ENCODE data around the gene PCCB. TPM values are rescaled to one million over a fixed set of nuclear protein-coding genes. Genes with fewer than 3 reads are reported as not detected.
"Not testable (repeated sequence)": the region's sequence is repeated elsewhere in the genome, so short reads cannot be mapped to it uniquely, and the experiment has no call there.

PCCB gene
- total RNA-seq (2014; rRNA removed; shearing (Covaris generic)), result 114 and 131 TPM in 2 replicates

DNA sequence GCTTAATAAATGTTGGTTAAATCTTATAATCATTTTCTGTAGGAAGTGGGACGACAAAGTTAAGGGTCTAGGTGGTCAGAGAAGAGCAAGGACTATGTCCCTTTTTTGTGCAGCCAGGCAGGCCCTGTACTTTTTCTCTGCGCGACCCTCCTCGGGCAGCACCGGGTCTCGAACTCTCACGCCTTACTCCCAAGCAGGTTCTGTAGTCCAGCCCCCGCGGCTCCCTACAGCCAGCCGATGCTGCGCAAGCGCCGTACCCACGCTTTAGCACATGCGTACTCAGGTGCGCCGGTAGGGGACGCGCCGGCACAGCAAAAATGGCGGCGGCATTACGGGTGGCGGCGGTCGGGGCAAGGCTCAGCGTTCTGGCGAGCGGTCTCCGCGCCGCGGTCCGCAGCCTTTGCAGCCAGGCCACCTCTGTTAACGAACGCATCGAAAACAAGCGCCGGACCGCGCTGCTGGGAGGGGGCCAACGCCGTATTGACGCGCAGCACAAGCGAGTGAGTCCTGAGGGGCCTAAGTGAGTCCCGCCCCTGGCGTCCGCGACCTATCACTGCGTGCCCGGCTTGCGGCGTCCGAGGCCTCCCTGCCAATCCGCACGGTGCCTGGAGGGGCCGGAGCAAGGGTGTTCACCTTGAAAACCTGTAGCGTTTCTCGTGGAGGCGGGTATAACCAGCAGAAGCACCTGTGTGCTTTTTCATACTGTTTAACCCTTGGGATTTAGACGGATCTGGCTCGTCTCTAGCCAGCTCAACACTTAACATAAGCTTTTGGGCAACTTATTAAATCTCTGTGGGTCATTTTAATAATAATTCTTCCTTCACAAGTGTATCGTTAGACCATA lies at the start of gene PCCB:
Gene PCCB (plus strand): TSS at position 282 of the 844 bp plus-strand sequence. CDS start 36 bp downstream, at position 318.
- in situ Hi-C loops (cut with HindIII; ENCODE audit: low sequenced_read_pairs), result no loop called here
- peak; percentile 95 for DNase-seq (ENCODE audit: low spot score)

DNA sequence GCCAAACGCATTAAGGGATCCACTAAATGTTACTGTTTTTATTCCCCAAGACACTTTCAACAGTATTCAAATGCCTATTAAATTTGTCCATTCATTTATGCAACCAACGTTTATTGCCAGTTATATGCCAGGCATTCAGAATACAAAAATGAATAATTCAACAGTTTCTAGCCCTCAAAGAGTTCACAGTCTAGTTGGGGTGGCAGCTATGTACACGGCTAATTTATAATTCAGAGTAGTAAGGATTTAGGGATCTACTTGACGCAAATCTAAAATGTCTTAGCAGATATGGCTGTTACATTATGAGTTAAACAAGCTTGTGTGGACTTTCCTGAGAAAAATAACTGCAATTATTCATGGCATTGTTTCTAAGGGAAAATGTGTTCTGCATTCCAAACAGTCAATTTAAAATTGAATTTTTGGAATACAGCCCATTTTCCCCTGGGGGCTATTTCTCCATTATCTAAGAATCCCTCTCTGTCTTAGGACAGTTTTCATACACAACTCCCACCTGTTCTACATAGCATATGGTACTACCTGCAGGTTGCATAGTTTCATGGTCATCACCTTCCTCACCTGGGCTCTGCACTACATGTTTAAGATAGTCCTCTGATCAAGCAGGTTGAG lies 42.5 kb upstream of the PCCB start:
- DNase-seq (ENCODE audit: low spot score), result no peak
- in situ Hi-C loops (cut with HindIII; ENCODE audit: low sequenced_read_pairs), result no loop called here

DNA sequence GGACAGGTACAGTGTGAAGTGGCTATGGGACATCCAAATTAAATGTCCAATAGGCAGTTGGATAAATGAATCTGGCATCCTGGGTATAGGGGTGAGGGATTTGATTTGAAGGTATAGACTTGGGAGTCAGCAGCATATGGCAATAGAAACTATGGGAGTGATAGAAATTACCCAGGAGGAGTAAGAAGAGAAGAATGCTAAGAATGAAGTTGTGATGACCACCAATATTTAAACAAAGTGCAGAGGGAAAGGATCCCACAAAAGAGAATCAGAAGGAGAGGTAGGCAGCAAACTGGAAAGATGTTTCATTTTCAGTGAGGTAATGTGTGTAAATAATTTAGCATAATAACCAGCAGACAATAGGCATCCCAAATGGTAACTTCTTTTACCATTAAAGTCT lies 40.2 kb upstream of the PCCB start:
- no peak for DNase-seq (ENCODE audit: low spot score)
- in situ Hi-C loops (cut with HindIII; ENCODE audit: low sequenced_read_pairs), result no loop called here

DNA sequence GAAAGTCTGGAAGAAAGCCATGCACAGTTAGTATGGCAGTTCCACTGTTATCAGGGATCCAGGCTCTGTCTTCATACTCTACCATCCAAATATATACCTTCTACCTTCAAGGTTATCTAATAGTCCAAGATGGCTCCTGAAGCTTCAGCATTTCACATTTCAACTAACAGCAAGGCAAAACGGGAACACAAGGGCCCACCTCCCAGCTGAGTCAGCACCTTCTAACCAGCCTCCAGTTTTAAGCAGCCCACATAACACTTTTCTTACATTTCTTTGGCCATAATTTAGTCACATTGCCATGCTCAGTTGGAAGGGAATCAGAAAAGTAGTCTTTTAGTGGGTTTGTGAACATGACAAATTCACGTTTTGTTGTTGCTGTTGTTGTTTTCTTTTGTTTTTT lies 38.6 kb upstream of the PCCB start:
- no peak for DNase-seq (ENCODE audit: low spot score)
- in situ Hi-C loops (cut with HindIII; ENCODE audit: low sequenced_read_pairs), result no loop called here

DNA sequence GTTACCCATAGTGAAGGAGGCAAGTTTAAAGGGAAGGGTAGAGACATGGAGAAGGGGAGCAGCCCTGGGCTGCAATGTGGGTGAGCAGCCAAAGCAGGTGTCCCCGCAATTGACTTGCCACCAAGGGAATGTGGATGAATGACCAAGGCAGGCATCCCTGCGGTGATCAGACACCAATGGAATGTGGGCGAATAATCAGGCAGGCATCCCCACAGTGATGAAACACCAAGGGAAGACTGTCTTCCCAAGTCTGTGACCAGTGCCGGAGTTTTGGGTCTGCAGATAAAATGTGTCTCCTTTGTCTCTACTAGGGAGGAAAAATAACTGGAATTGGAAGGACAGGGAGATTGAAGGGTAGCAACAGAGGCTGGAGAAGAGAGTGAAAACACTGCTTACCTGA lies 27.4 kb upstream of the PCCB start:
- DNase-seq (ENCODE audit: low spot score); in situ Hi-C loops (cut with HindIII; ENCODE audit: low sequenced_read_pairs): not testable (repeated sequence)

DNA sequence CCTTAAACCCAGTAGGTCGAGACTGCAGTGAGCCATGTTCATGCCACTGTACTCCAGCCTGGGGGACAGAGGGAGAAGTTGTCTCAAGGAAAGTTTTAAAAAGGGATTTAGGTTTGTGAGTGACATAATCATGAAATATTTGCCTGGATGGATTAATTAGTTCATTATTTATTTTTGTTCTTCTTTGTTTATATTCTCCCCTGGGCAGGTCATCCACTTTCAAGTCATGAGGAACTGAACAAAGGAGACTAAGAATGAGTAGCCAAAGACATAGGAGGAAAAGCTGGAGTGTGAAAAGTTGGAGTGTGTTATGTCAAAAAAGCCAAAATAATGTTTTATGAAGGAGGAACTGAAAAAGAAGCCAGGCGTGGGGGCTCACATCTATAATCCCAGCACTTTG lies 17.7 kb upstream of the PCCB start:
- DNase-seq (ENCODE audit: low spot score), result no peak
- in situ Hi-C loops (cut with HindIII; ENCODE audit: low sequenced_read_pairs), result no loop called here

DNA sequence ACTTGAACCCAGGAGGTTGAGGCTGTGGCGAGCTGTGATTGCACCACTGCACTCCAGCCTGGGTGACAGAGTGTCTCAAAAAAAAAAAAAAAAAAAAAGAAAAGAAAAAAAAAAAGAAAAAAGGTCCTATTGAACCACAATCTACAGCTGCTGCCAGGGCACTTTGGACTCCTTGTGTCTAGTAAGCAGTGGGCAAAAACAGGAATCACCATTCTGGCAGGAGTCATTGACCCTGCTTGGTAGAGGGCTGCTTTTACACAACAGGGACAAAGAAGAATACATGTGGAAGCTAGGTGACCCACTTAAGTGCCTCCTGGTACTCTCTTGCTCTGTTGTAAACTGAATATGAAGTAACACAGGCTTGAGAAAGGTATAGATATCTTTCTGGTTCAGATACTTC lies 14.6 kb upstream of the PCCB start:
- in situ Hi-C loops (cut with HindIII; ENCODE audit: low sequenced_read_pairs), result no loop called here
- no peak for DNase-seq (ENCODE audit: low spot score)

DNA sequence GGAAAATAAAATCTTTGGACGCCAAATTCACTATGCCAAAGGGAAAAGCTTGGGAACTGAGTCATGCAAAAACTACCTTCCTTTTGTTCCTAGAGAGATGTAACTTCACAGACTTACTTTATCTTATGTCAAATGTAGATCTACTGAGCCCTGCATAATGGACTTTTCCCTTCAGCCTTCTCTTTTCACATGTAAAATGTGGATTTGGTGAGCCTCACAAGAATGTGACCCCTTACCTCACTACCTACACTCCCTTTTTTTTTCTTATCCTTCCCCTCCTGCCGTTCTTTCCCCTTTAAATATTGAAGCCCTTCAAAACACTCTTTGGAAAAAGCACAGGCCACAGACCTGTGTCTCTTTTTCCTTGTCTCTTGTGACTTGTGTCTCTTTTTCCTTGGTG lies 14.0 kb upstream of the PCCB start:
- DNase-seq (ENCODE audit: low spot score), result no peak
- in situ Hi-C loops (cut with HindIII; ENCODE audit: low sequenced_read_pairs), result no loop called here

DNA sequence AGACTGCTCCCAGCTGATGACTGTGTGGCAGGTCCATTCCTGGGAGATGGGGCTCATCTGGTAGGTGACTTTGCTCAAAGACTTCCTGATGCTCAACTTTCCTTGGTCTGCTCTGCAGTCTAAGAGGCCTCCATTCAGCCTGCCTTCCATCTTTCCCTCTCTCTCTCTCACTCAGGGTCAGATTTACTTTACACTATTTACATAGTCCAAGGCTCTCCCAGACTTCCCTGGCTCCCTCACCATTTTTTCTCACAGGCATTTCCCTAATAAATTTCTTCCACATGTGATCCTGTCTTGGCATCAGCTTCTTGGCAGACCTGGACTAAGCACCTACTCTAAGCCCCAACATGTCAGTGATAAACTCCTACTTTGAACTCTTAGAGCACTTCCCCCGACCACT lies 13.0 kb upstream of the PCCB start:
- in situ Hi-C loops (cut with HindIII; ENCODE audit: low sequenced_read_pairs), result no loop called here
- no peak for DNase-seq (ENCODE audit: low spot score)

DNA sequence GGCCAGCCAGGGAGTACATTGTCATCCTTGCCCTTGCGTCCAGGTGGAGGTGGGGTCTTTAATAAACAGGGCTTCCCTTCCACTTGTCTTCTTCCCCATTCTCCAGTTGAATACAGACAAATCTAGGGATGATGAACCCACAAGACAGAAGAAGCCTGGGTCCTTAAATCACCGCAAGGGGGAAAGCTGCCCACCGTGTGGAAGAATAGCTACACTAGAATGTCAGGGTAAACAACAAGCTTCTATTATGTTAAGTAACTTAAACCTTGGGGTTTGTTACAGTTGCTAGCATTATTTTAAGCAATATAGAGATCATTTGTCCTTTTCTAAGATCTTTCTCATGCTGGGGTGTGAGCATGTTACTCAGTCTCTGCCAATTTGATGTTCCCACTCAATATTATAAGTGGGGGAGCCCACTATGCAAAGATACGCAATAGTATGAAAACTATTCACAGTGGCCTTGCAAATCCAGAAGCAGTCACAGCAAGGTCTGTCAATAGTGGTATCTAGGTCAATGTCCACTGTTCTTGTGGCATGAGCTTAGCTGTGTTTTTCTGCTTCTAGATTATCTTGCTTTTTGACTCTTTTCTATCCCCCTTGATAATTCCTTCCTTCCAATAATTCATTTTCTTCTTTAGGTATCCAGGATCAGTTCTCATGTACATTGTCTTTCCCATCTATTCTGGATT lies 12.0 kb upstream of the PCCB start:
- no peak for DNase-seq (ENCODE audit: low spot score)
- in situ Hi-C loops (cut with HindIII; ENCODE audit: low sequenced_read_pairs), result no loop called here

DNA sequence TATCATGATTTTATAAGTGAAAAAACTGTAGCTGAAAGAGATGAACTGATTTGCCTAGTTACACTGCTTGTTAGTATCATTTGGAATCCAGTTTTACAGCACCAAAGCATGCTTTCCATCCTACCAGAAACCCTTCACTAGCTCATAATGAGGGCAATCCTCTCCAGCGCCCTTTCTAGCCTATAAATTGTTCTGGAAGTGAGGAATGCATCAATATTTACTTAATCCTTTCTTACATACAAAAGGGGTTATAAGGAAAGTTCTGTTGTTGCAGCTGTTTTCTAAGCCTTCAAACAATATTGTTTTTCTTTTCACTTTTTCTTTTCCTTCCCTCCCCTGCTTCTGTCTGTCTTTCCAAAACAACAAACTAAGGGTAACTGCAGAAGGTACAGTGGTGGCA lies 11.0 kb upstream of the PCCB start:
- DNase-seq (ENCODE audit: low spot score), result no peak
- in situ Hi-C loops (cut with HindIII; ENCODE audit: low sequenced_read_pairs), result no loop called here

DNA sequence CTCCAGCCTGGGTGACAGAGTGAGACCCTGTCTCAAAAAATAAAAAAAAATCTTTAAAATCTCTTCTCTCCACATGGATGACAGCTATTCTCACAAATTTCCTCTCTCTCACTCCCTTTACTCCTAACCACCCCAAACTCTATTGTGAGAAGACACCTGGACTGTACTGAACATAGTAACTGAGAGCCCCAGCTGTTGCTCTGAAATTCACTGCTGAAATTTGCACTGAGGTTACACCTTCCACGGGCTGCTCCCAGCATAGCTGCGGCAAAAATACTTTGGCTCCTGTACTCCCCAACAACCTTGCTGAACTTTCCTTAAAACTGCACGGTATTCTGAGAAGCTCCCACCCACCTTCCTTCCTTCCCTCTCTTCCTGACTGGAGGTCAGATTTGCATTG lies 4.4 kb upstream of the PCCB start:
- in situ Hi-C loops (cut with HindIII; ENCODE audit: low sequenced_read_pairs), result no loop called here
- no peak for DNase-seq (ENCODE audit: low spot score)

DNA sequence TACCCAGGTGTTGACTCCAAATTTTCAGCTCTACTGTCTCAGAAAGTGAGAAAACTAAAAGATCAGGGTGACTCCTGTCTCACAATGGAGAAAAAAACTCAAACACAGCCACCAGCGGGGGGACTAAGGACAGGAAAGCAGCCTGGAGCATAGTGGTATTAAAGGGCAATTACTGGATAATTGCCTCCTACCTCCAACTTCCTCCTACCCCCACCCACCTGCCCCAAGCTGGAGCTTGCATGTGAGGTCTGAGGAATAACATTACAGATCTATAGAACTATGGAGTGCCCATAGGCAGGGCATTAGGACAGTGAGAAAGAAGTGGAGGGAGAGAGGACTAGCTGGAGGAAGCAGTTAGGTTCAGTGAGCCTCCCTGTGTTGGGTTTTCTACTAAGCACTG lies 2.7 kb upstream of the PCCB start:
- DNase-seq (ENCODE audit: low spot score), result no peak
- in situ Hi-C loops (cut with HindIII; ENCODE audit: low sequenced_read_pairs), result no loop called here

DNA sequence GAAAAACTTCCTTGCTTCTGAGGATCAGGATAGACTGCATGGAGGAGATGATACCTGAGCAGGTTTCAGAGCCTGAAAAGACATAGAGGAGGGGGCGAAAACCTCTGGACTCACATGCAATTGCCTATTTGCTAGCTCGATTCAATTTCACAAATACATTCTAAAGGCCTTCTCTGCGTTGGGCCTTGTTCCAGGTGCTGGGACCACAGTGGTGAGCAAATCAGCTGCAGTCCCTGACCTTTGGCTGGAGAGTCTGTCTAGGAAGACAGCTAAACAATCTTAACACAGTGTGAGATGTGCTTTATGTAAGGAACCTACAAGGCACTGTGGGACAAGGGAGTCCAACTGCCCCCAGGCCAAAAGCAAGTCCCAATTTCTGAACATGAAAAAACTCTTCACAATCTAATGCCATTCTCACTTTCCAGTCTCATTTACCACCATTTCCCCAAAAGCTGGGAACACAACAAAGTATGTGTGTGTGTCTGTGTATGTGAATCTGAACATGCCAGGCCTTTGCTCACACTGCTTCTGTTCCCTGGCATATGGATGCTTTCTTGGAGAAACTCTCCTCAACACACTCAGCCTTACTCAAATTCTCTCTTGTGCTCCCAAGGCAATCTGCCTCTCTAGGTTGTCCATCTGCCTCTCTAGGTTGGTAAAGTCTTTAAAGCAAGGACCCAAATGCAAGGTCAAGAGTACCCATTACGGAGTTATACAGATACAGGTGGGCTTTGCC lies 2.1 kb upstream of the PCCB start:
- in situ Hi-C loops (cut with HindIII; ENCODE audit: low sequenced_read_pairs), result no loop called here
- DNase-seq (ENCODE audit: low spot score), result no peak

DNA sequence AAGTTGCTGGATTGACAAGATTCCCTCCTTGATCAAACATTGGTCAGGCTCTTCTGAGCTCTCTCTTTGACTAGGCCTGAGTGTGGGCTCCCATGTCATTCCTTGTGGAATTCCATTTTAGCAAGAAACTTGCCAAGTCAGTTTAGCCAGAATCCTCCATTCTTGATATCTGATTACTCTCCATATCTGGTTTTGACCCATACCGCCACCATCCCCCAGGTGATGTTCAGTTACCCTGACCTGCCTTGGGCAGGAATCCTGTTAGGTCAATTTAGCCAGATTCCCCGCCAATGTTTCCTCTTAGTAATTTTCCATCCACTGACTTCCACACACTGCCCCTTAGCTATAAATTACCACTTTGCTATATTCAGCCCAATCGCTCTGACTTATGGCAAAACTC lies 1.0 kb upstream of the PCCB start:
- in situ Hi-C loops (cut with HindIII; ENCODE audit: low sequenced_read_pairs), result no loop called here

DNA sequence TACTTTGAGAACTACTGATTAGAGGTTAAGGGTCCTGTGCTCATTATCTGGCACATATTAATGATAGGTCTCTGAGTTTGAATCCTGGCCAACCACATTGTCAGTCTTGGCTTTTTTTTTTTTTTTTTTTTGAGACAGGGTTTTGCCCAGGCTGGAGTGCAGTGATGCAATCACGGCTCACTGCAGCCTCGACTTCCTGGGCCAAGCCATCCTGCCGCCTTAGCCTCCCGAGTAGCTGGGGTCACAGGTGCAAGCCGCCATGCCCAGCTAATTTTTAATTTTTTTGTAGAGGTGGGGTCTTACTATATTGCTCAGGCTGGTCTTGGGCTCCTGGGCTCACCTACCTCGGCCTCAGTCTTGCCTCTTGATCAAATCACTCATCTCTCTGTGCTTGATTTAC lies 547 bp upstream of the PCCB start:
- in situ Hi-C loops (cut with HindIII; ENCODE audit: low sequenced_read_pairs), result no loop called here
- DNase-seq (ENCODE audit: low spot score), result no peak

More for the DNA sequence above, 1.0 kb upstream of the PCCB start:
- no peak for DNase-seq (ENCODE audit: low spot score)

DNA sequence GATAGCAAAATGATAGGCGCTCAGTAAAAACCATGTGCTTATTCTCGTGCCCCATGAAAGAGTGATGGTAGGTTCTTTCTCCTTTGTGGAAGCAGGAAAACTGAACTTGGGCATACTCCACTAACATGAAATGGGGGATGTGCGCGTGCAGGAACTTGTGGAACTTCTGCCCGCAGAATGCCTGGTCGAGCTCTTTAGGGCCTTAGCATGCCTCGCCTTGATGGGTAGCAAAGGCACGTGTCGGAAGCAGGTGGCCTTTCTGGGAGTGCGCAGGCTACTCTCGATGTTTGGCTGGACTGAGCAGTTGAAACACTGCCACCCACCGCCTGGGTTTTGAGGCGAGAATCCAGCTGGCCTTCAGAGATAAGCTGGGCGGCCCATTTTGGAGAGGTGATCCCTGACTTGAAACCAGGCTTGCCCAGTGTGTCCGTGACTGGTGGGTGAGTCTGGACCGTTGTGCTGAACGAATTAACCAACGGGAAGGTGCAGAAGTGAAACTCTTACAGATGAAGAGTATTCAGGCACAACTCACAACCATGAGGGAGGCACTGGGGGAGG lies 842 bp downstream of the PCCB start:
- in situ Hi-C loops (cut with HindIII; ENCODE audit: low sequenced_read_pairs), result no loop called here
- peak; percentile 80 for DNase-seq (ENCODE audit: low spot score)

DNA sequence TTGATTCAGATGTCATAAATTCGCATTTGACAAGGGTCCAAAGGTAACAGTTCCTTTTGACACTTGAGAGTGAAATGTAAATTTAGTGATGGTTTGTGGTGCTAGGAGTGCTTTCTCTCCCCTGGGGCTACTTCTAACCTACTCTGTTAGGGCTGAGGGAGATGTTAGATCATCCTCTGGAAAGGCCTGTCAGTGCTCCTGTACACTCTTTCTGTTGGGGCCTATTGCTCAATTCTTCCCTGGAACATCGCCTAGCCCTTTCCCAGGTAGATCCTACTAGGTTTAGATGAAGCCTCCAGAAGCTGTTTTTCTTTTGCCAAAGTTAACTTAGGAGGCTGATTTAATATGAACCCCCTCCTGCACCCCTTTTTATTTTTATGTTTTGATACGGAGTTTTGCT lies 1.4 kb downstream of the PCCB start:
- in situ Hi-C loops (cut with HindIII; ENCODE audit: low sequenced_read_pairs), result no loop called here
- DNase-seq (ENCODE audit: low spot score), result no peak

DNA sequence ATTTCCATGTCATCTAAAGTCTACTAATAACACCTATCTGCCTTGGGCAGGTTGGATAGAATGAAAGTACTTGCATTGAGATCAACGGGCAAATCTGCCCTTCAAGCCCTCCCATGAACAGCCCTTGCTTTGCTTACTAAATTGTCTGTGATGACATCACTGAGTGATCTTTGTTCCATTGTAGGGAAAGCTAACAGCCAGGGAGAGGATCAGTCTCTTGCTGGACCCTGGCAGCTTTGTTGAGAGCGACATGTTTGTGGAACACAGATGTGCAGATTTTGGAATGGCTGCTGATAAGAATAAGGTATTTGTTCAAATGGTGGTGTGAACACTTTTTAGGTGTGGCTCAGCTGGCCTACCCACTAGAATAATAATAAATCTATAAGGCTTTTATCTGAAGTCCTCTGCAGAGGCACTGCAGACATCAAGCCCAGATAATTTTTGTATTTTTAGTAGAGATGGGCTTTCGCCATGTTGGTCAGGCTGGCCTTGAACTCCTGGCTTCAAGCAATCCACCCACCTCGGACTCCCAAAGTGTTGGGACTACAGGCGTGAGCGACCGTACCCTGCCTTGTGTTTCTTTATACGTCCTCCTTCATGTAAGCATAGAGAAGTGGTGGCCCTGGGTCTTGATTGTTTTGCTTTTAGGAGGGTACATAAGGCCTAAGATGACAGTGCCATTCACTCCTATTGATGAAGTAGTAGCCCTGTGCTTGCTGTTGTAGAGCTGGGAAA lies 5.7 kb downstream of the PCCB start:
- DNase-seq (ENCODE audit: low spot score), result no peak
- in situ Hi-C loops (cut with HindIII; ENCODE audit: low sequenced_read_pairs), result no loop called here

Measured in G401 (cell line).